GM19023 (cell line): Measurements from ENCODE around the gene PDE11A.
A peak's percentile ranks its signal among the peaks of the same experiment; 100 is the strongest.
"Not testable (repeated sequence)": the region's sequence is repeated elsewhere in the genome, so short reads cannot be mapped to it uniquely, and the experiment has no call there.

Experiments used
- ATAC-seq: cut with Tn5 transposase; IDR thresholded peaks from one replicate; pipeline ENCODE4 v1.9.1; 2021; ENCODE audit warnings: mild to moderate bottlenecking, moderate library complexity; ENCODE audit not compliant: unreplicated experiment

PDE11A gene

GRCh38 chr2:178072383-178073301 is at the start of gene PDE11A:
Gene PDE11A (minus strand): TSS chr2:178072777. CDS start chr2:178072437, 340 bp downstream.
- ATAC-seq = peak; percentile 63

GRCh38 chr2:178119179-178119922 is 46.8 kb upstream of the PDE11A start:
- no peak for ATAC-seq

GRCh38 chr2:178117725-178118124 is 45.1 kb upstream of the PDE11A start:
- no peak for ATAC-seq

GRCh38 chr2:178115271-178115670 is 42.7 kb upstream of the PDE11A start:
- ATAC-seq = no peak

GRCh38 chr2:178114462-178114861 is 41.9 kb upstream of the PDE11A start:
- ATAC-seq = peak; percentile 39

- peak; percentile 90 for ATAC-seq
Measured at GRCh38 chr2:178112202-178113152, 39.9 kb upstream of the PDE11A start, which contains the start of gene RBM45. Gene RBM45 (plus strand): TSS chr2:178112437. CDS start chr2:178112547, 110 bp downstream.

GRCh38 chr2:178111743-178112142 is 39.2 kb upstream of the PDE11A start:
- ATAC-seq = peak; percentile 0

- no peak for ATAC-seq
Measured at GRCh38 chr2:178110681-178111080, 38.1 kb upstream of the PDE11A start.

- ATAC-seq = no peak
Measured at GRCh38 chr2:178109813-178110212, 37.2 kb upstream of the PDE11A start.

GRCh38 chr2:178108176-178108575 is 35.6 kb upstream of the PDE11A start:
- no peak for ATAC-seq

GRCh38 chr2:178106053-178106452 is 33.5 kb upstream of the PDE11A start:
- no peak for ATAC-seq

- no peak for ATAC-seq
Measured at GRCh38 chr2:178105566-178105965, 33.0 kb upstream of the PDE11A start.

GRCh38 chr2:178101321-178102079 is 28.9 kb upstream of the PDE11A start:
- no peak for ATAC-seq

- no peak for ATAC-seq
Measured at GRCh38 chr2:178093471-178093870, 20.9 kb upstream of the PDE11A start.

- no peak for ATAC-seq
Measured at GRCh38 chr2:178088774-178089270, 16.2 kb upstream of the PDE11A start.

- no peak for ATAC-seq
Measured at GRCh38 chr2:178084273-178084672, 11.7 kb upstream of the PDE11A start.

GRCh38 chr2:178082408-178083045 is 9.9 kb upstream of the PDE11A start:
- no peak for ATAC-seq

- ATAC-seq = not testable (repeated sequence)
Measured at GRCh38 chr2:178079279-178079678, 6.7 kb upstream of the PDE11A start.

GRCh38 chr2:178076130-178076529 is 3.6 kb upstream of the PDE11A start:
- ATAC-seq = no peak
